KMS-11 (cell line): Measurements from ENCODE around the gene SOD3.

Experiments
- H2AFZ ChIP-seq: fragments of 200-600 bp; sonication (generic); 2 replicates; pipeline ENCODE4 v1.6.1; 2016; ENCODE audit warnings: antibody characterized with exemption, mixed run types, low read depth
- H3K27ac ChIP-seq: fragments of 200-600 bp; sonication (generic); 2 replicates; pipeline ENCODE4 v1.6.1; 2016; ENCODE audit warnings: mild to moderate bottlenecking, mixed run types
- H3K27me3 ChIP-seq: fragments of 200-600 bp; sonication (generic); 2 replicates; pipeline ENCODE4 v1.6.1; 2017; ENCODE audit warnings: mild to moderate bottlenecking, low read depth, mixed run types, moderate library complexity; ENCODE audit not compliant: insufficient read depth
- H3K36me3 ChIP-seq: fragments of 200-600 bp; sonication (generic); 2 replicates; pipeline ENCODE4 v1.6.1; 2017; ENCODE audit warnings: mild to moderate bottlenecking, mixed run types; ENCODE audit not compliant: insufficient read depth
- H3K4me1 ChIP-seq: fragments of 200-600 bp; sonication (generic); 2 replicates; pipeline ENCODE4 v1.6.1; 2016; ENCODE audit warnings: mild to moderate bottlenecking, low read depth, mixed run types; ENCODE audit not compliant: poor library complexity, severe bottlenecking
- H3K4me2 ChIP-seq: fragments of 200-600 bp; sonication (generic); 2 replicates; pipeline ENCODE4 v1.7.0; 2016; ENCODE audit warnings: mild to moderate bottlenecking, mixed run types
- H3K4me3 ChIP-seq: fragments of 200-600 bp; sonication (generic); IDR thresholded peaks from 2 replicates; pipeline ENCODE4 v1.6.1; 2017; ENCODE audit warnings: low read depth, low read length, mixed read lengths; ENCODE audit not compliant: insufficient read depth
- H3K79me2 ChIP-seq: fragments of 200-600 bp; sonication (generic); 2 replicates; pipeline ENCODE4 v1.6.1; 2016; ENCODE audit warnings: low read depth, mixed run types; ENCODE audit not compliant: insufficient read depth
- H3K9ac ChIP-seq: fragments of 200-600 bp; sonication (generic); 2 replicates; pipeline ENCODE4 v1.6.1; 2016; ENCODE audit warnings: mild to moderate bottlenecking, mixed run types
- H4K20me1 ChIP-seq: fragments of 200-600 bp; sonication (generic); 2 replicates; pipeline ENCODE4 v1.6.1; 2016; ENCODE audit warnings: mild to moderate bottlenecking, mixed run types; ENCODE audit not compliant: insufficient read depth
- TF ChIP-seq, protein P1 (sequence below): fragments of 200-600 bp; sonication (generic); conservative IDR thresholded peaks from 2 replicates; pipeline ENCODE4 v1.6.1; 2017; ENCODE audit warnings: low read depth, mild to moderate bottlenecking, antibody characterized with exemption, low read length, moderate library complexity, mixed read lengths

The SOD3 gene

DNA sequence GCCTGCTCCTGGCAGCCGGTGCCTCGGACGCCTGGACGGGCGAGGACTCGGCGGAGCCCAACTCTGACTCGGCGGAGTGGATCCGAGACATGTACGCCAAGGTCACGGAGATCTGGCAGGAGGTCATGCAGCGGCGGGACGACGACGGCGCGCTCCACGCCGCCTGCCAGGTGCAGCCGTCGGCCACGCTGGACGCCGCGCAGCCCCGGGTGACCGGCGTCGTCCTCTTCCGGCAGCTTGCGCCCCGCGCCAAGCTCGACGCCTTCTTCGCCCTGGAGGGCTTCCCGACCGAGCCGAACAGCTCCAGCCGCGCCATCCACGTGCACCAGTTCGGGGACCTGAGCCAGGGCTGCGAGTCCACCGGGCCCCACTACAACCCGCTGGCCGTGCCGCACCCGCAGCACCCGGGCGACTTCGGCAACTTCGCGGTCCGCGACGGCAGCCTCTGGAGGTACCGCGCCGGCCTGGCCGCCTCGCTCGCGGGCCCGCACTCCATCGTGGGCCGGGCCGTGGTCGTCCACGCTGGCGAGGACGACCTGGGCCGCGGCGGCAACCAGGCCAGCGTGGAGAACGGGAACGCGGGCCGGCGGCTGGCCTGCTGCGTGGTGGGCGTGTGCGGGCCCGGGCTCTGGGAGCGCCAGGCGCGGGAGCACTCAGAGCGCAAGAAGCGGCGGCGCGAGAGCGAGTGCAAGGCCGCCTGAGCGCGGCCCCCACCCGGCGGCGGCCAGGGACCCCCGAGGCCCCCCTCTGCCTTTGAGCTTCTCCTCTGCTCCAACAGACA is 4.4 kb downstream of the SOD3 start:
- Histone ChIP-seq H4K20me1 (no peaks in the 10 kb centered on the region), H3K36me3 (no peaks in the 10 kb centered on the region), H3K27me3 (no peaks in the 10 kb centered on the region), H3K4me1 (no peaks in the 10 kb centered on the region), H3K27ac (no peak overlapping the region), H3K4me2 (no peak overlapping the region), H3K9ac (no peak overlapping the region), H3K4me3 (no peak overlapping the region), H3K79me2 (no peaks in the 10 kb centered on the region), H2AFZ (no peak overlapping the region)
- TF ChIP-seq, protein P1, sequence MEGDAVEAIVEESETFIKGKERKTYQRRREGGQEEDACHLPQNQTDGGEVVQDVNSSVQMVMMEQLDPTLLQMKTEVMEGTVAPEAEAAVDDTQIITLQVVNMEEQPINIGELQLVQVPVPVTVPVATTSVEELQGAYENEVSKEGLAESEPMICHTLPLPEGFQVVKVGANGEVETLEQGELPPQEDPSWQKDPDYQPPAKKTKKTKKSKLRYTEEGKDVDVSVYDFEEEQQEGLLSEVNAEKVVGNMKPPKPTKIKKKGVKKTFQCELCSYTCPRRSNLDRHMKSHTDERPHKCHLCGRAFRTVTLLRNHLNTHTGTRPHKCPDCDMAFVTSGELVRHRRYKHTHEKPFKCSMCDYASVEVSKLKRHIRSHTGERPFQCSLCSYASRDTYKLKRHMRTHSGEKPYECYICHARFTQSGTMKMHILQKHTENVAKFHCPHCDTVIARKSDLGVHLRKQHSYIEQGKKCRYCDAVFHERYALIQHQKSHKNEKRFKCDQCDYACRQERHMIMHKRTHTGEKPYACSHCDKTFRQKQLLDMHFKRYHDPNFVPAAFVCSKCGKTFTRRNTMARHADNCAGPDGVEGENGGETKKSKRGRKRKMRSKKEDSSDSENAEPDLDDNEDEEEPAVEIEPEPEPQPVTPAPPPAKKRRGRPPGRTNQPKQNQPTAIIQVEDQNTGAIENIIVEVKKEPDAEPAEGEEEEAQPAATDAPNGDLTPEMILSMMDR, result no peak

DNA sequence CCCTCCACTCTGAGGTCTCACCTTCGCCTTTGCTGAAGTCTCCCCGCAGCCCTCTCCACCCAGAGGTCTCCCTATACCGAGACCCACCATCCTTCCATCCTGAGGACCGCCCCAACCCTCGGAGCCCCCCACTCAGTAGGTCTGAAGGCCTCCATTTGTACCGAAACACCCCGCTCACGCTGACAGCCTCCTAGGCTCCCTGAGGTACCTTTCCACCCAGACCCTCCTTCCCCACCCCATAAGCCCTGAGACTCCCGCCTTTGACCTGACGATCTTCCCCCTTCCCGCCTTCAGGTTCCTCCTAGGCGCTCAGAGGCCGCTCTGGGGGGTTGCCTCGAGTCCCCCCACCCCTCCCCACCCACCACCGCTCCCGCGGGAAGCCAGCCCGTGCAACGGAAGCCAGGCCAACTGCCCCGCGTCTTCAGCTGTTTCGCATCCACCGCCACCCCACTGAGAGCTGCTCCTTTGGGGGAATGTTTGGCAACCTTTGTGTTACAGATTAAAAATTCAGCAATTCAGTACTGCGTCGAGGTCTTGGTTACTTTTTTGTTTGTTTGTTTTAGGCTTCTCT is 5.0 kb downstream of the SOD3 start:
- H3K27ac ChIP-seq, result no peak overlapping the region
- no peak overlapping the region for H3K9ac ChIP-seq
- no peaks in the 10 kb centered on the region for H3K36me3 ChIP-seq
- H3K4me2 ChIP-seq, result no peak overlapping the region
- H3K4me3 ChIP-seq, result no peak overlapping the region
- TF ChIP-seq, protein P1, result no peak
- no peaks in the 10 kb centered on the region for H3K79me2 ChIP-seq
- no peaks in the 10 kb centered on the region for H3K27me3 ChIP-seq
- no peaks in the 10 kb centered on the region for H4K20me1 ChIP-seq
- H2AFZ ChIP-seq, result no peak overlapping the region
- no peaks in the 10 kb centered on the region for H3K4me1 ChIP-seq

DNA sequence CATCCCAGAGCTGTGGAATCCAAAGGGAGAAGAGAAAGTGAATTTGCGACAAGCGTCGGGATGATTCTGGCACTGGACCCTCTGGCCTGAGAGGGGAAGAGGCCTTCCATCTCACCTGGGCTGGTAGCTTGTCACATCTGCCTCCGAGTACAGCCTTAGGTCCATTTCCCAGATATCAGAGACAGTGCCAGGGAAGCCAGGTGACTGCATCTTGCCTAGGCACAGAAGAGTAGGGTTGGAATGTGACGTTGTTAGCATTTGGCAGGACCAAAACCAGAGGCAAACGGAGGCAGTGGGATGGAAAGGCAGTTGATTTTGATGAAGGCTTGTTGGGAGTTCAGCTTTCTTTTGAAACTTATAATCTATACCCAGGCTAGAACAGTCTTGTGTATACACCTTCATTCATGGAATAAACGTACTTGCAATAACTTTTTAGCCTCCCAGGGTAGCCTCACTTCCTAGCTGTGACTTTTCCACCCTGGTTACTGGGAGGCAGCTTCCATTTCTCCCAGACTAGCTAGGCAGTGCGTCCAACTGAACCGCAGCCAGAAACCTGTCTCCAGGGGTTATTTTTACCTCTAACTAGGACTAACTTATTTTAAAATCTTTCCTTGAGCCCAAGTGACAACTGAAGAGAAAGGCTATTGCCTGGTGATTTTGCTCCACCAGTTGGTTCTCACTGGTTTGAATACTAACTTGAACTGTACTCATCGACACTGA is 5.9 kb downstream of the SOD3 start:
- H3K4me3 ChIP-seq, result no peak overlapping the region
- H3K4me1 ChIP-seq, result no peaks in the 10 kb centered on the region
- H3K9ac ChIP-seq, result no peak overlapping the region
- no peaks in the 10 kb centered on the region for H3K27me3 ChIP-seq
- no peak overlapping the region for H3K4me2 ChIP-seq
- TF ChIP-seq, protein P1, result no peak
- no peak overlapping the region for H2AFZ ChIP-seq
- no peaks in the 10 kb centered on the region for H4K20me1 ChIP-seq
- H3K36me3 ChIP-seq, result no peaks in the 10 kb centered on the region
- H3K79me2 ChIP-seq, result no peaks in the 10 kb centered on the region
- no peak overlapping the region for H3K27ac ChIP-seq

DNA sequence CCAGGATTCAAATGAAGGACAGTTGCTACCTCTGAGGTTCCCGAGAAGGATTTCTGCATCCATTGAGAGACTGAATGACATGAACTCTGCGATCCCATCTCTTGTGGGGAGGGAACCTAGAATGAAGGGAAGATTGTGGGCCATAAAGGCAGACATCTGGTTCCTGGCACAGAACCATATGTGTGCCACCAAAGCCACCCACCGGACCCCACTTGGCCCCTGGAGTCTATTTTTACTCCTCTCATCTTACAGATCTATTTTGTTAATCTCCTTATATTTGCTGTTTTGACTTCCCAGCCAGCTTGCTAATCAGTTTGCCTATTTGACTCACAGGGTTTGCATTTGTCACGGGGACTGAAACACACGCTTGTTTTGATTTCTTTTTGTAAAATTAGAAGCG is 7.3 kb downstream of the SOD3 start:
- Histone ChIP-seq H2AFZ (no peak overlapping the region), H4K20me1 (no peaks in the 10 kb centered on the region), H3K4me1 (no peaks in the 10 kb centered on the region), H3K9ac (no peak overlapping the region), H3K27ac (no peak overlapping the region), H3K36me3 (no peaks in the 10 kb centered on the region), H3K4me2 (no peak overlapping the region), H3K4me3 (no peak overlapping the region), H3K27me3 (no peaks in the 10 kb centered on the region), H3K79me2 (no peaks in the 10 kb centered on the region)
- TF ChIP-seq, protein P1, result no peak
